H9 (cell line): ENCODE measurements around the gene FCN1. TPM values are rescaled to one million over a fixed set of nuclear protein-coding genes. Genes with fewer than 3 reads are reported as not detected.

Experiments
- DNase-seq: peaks from one replicate; pipeline ENCODE4 v3.0.0-alpha.2; 2017
- H2AFZ ChIP-seq: one replicate; pipeline ENCODE4 v1.6.1; 2013; ENCODE audit warnings: mild to moderate bottlenecking, low read length, control low read depth, moderate library complexity
- H2AK5ac ChIP-seq: 2 replicates; pipeline ENCODE4 v1.6.1; 2013; ENCODE audit warnings: low read length, control low read depth, mixed read lengths; ENCODE audit not compliant: insufficient read length
- H2BK120ac ChIP-seq: one replicate; pipeline ENCODE4 v1.6.1; 2013; ENCODE audit warnings: low read depth, mild to moderate bottlenecking, low read length, control low read depth, inconsistent platforms; ENCODE audit not compliant: poor library complexity, severe bottlenecking
- H2BK12ac ChIP-seq: 2 replicates; pipeline ENCODE4 v1.6.1; 2013; ENCODE audit warnings: low read length, control low read depth, mixed read lengths, low read depth; ENCODE audit not compliant: insufficient read length
- H2BK15ac ChIP-seq: 2 replicates; pipeline ENCODE4 v1.6.1; 2013; ENCODE audit warnings: low read depth, low read length, control low read depth
- H2BK20ac ChIP-seq: one replicate; pipeline ENCODE4 v1.6.1; 2013; ENCODE audit warnings: low read depth, mild to moderate bottlenecking, low read length, control low read depth, inconsistent platforms; ENCODE audit not compliant: poor library complexity, severe bottlenecking
- H2BK5ac ChIP-seq: 2 replicates; pipeline ENCODE4 v1.6.1; 2013; ENCODE audit warnings: low read length, control low read depth, mixed read lengths; ENCODE audit not compliant: insufficient read length
- H3K14ac ChIP-seq: 2 replicates; pipeline ENCODE4 v1.6.1; 2013; ENCODE audit warnings: low read length, control low read depth; ENCODE audit not compliant: insufficient read depth
- H3K18ac ChIP-seq: 2 replicates; pipeline ENCODE4 v1.6.1; 2013; ENCODE audit warnings: low read depth, mild to moderate bottlenecking, mixed read lengths, low read length, control low read depth; ENCODE audit not compliant: insufficient read length
- H3K23ac ChIP-seq: 2 replicates; pipeline ENCODE4 v1.6.1; 2013; ENCODE audit warnings: low read length, control low read depth, mixed read lengths, low read depth; ENCODE audit not compliant: insufficient read length
- H3K23me2 ChIP-seq: 2 replicates; pipeline ENCODE4 v1.6.1; 2013; ENCODE audit warnings: low read depth, mild to moderate bottlenecking, mixed read lengths, low read length, control low read depth; ENCODE audit not compliant: insufficient read length, poor library complexity, severe bottlenecking
- H3K27ac ChIP-seq: 2 replicates; pipeline ENCODE4 v1.5.1; 2013; ENCODE audit warnings: low read length, control low read depth, mixed read lengths, low read depth; ENCODE audit not compliant: insufficient read length
- H3K27me3 ChIP-seq: 2 replicates; pipeline ENCODE4 v1.6.1; 2013; ENCODE audit warnings: low read length, control low read depth, inconsistent platforms; ENCODE audit not compliant: insufficient read depth
- H3K4ac ChIP-seq: 2 replicates; pipeline ENCODE4 v1.6.1; 2013; ENCODE audit warnings: low read depth, mild to moderate bottlenecking, control low read depth, inconsistent platforms, low read length, moderate library complexity
- H3K4me1 ChIP-seq: 2 replicates; pipeline ENCODE4 v1.6.1; 2013; ENCODE audit warnings: low read length, control low read depth, inconsistent platforms; ENCODE audit not compliant: insufficient read depth
- H3K4me2 ChIP-seq: 2 replicates; pipeline ENCODE4 v1.6.1; 2013; ENCODE audit warnings: low read length, control low read depth, mixed read lengths; ENCODE audit not compliant: insufficient read length, insufficient read depth
- H3K56ac ChIP-seq: 2 replicates; pipeline ENCODE4 v1.6.1; 2013; ENCODE audit warnings: low read depth, mild to moderate bottlenecking, mixed read lengths, low read length, control low read depth; ENCODE audit not compliant: insufficient read length
- H3K79me1 ChIP-seq: 2 replicates; pipeline ENCODE4 v1.6.1; 2013; ENCODE audit warnings: low read depth, mild to moderate bottlenecking, moderate library complexity, low read length, control low read depth, inconsistent platforms; ENCODE audit not compliant: insufficient read depth, poor library complexity, severe bottlenecking
- H3K79me2 ChIP-seq: 2 replicates; pipeline ENCODE4 v1.6.1; 2013; ENCODE audit warnings: low read length, control low read depth, inconsistent platforms; ENCODE audit not compliant: insufficient read depth
- H3K9ac ChIP-seq: 2 replicates; pipeline ENCODE4 v1.6.1; 2013; ENCODE audit warnings: low read length, control low read depth, mixed read lengths; ENCODE audit not compliant: insufficient read length; ENCODE audit errors: extremely low read depth
- H3K9me3 ChIP-seq: one replicate; pipeline ENCODE4 v1.6.1; 2013; ENCODE audit warnings: low read depth, low read length, inconsistent platforms; ENCODE audit not compliant: control insufficient read depth
- H3T11ph ChIP-seq: one replicate; pipeline ENCODE4 v1.6.1; 2013; ENCODE audit warnings: mild to moderate bottlenecking, low read length, control low read depth, inconsistent platforms
- H4K20me1 ChIP-seq: one replicate; pipeline ENCODE4 v1.6.1; 2013; ENCODE audit not compliant: control insufficient read depth, insufficient read length, insufficient read depth
- H4K5ac ChIP-seq: 2 replicates; pipeline ENCODE4 v1.6.1; 2013; ENCODE audit warnings: low read depth, mild to moderate bottlenecking, mixed read lengths, low read length, control low read depth; ENCODE audit not compliant: insufficient read length
- H4K8ac ChIP-seq: replicated peaks from 2 replicates; pipeline ENCODE4 v1.6.1; 2013; ENCODE audit warnings: low read length, control low read depth, mixed read lengths, low read depth; ENCODE audit not compliant: insufficient read length
- H4K91ac ChIP-seq: 2 replicates; pipeline ENCODE4 v1.6.1; 2013; ENCODE audit warnings: low read depth, mild to moderate bottlenecking, moderate library complexity, mixed read lengths, low read length, control low read depth; ENCODE audit not compliant: insufficient read length
- H3K27ac Mint-ChIP-seq, 3 experiments: 2 replicates in 2 of 3; 3 replicates in 1 of 3; pipeline ENCODE4 v1.8.0; 2020 to 2021; ENCODE audit warnings: mixed read lengths in 3 of 3, mild to moderate bottlenecking in 1 of 3, moderate library complexity in 1 of 3
- H3K27me3 Mint-ChIP-seq: 2 replicates; pipeline ENCODE4 v1.8.0; 2021; ENCODE audit warnings: low read depth, mild to moderate bottlenecking, moderate library complexity, mixed read lengths
- H3K36me3 Mint-ChIP-seq, 3 experiments: 2 replicates in 2 of 3; 3 replicates in 1 of 3; pipeline ENCODE4 v1.8.0; 2020 to 2021; ENCODE audit warnings: low read depth in 3 of 3, mixed read lengths in 3 of 3; ENCODE audit not compliant: insufficient read depth in 1 of 3
- H3K4me1 Mint-ChIP-seq, 2 experiments: 2 replicates each; pipeline ENCODE4 v1.8.0; 2020; ENCODE audit warnings: mixed read lengths in 2 of 2
- H3K4me3 Mint-ChIP-seq, 2 experiments: 2 replicates in 1 of 2; 3 replicates in 1 of 2; pipeline ENCODE4 v1.8.0; 2020 to 2021; ENCODE audit warnings: mild to moderate bottlenecking in 2 of 2, mixed read lengths in 2 of 2, moderate library complexity in 1 of 2
- H3K9me3 Mint-ChIP-seq, 2 experiments: 2 replicates in 1 of 2; 3 replicates in 1 of 2; pipeline ENCODE4 v1.8.0; 2020; ENCODE audit warnings: mild to moderate bottlenecking in 2 of 2, mixed read lengths in 2 of 2, moderate library complexity in 1 of 2
- WGBS: extraction: QIAGEN DNeasy Blood & Tissue Kit; methylation state at CpG from one replicate; pipeline ENCODE4 v1.1.7; 2013; ENCODE audit warnings: missing lambda C conversion rate, low lambda C conversion rate, mixed read lengths; ENCODE audit not compliant: insufficient read length; ENCODE audit errors: extremely low coverage; 5-methylcytosine and 5-hydroxymethylcytosine counted together
- total RNA-seq: library from RNA; stranded (reverse); gene quantifications from 2 replicates; pipeline ENCODE4 v1.2.1, GENCODE V29; 2021
- TF ChIP-seq, protein P1 (sequence below): fragments of 200-600 bp; sonication (generic); conservative IDR thresholded peaks from 3 replicates; pipeline ENCODE4 v1.8.0; 2021; ENCODE audit warnings: antibody characterized with exemption, mild to moderate bottlenecking

FCN1 gene
- total RNA-seq, 1 experiment from 2014 or later = not detected

DNA sequence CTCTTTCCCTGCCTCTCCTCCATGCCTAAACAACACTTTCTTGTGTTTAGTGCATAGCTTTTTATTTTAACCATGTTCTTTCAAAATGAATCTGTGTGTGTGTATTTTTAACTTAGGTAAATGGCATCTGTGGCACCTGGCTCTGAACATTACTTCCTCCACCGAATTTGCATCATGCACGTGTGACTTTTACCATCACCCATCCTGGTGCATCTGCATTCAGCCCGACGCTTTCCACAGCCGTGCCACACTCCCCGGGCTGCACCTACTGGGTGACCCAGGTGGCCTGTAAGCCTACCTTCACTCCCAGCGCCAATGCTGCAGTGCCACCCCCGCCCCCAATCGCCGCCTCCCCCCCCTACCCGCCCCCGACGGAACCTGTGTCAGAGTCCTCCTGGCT lies 12.7 kb upstream of the FCN1 start:
- no peaks in the 10 kb centered on the region for H3K4me1 ChIP-seq
- Mint-ChIP-seq H3K4me1 (peaks cover 13 to 24% of the 10 kb centered on the region in 2 experiments), H3K27ac (no peak overlapping the region), H3K9me3 (no peaks in the 10 kb centered on the region; a peak in 1 of 5 replicates), H3K36me3 (no peaks in the 10 kb centered on the region; a peak in 1 of 7 replicates), H3K4me3 (peak overlapping the region in 1 of 2 experiments; percentile 59; a peak in 1 of 5 replicates), H3K27me3 (peaks cover 4% of the 10 kb centered on the region)
- no peak overlapping the region for H3K56ac ChIP-seq
- H2BK12ac ChIP-seq = no peak overlapping the region
- no peak overlapping the region for H2BK15ac ChIP-seq
- H3K9me3 ChIP-seq = no peaks in the 10 kb centered on the region
- H4K8ac ChIP-seq = no peak overlapping the region
- H3K9ac ChIP-seq = no peak overlapping the region
- H3K18ac ChIP-seq = no peak overlapping the region
- H3K4me2 ChIP-seq = no peak overlapping the region
- H3K79me1 ChIP-seq = no peaks in the 10 kb centered on the region
- H3K4ac ChIP-seq = no peak overlapping the region
- no peak overlapping the region for H3K27ac ChIP-seq
- no peak overlapping the region for H2AFZ ChIP-seq
- no peaks in the 10 kb centered on the region for H3K79me2 ChIP-seq
- no peak overlapping the region for H4K91ac ChIP-seq
- no peaks in the 10 kb centered on the region for H3K27me3 ChIP-seq
- TF ChIP-seq, protein P1, sequence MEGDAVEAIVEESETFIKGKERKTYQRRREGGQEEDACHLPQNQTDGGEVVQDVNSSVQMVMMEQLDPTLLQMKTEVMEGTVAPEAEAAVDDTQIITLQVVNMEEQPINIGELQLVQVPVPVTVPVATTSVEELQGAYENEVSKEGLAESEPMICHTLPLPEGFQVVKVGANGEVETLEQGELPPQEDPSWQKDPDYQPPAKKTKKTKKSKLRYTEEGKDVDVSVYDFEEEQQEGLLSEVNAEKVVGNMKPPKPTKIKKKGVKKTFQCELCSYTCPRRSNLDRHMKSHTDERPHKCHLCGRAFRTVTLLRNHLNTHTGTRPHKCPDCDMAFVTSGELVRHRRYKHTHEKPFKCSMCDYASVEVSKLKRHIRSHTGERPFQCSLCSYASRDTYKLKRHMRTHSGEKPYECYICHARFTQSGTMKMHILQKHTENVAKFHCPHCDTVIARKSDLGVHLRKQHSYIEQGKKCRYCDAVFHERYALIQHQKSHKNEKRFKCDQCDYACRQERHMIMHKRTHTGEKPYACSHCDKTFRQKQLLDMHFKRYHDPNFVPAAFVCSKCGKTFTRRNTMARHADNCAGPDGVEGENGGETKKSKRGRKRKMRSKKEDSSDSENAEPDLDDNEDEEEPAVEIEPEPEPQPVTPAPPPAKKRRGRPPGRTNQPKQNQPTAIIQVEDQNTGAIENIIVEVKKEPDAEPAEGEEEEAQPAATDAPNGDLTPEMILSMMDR = no peak
- DNase-seq = no peak
- no peak overlapping the region for H3K14ac ChIP-seq
- H3T11ph ChIP-seq = no peak overlapping the region
- H4K20me1 ChIP-seq = no peaks in the 10 kb centered on the region
- no peak overlapping the region for H2BK120ac ChIP-seq
- no peaks in the 10 kb centered on the region for H3K23me2 ChIP-seq
- H2AK5ac ChIP-seq = no peak overlapping the region
- WGBS = no CpG with 5 or more reads among the region's 13 CpGs
- no peak overlapping the region for H2BK5ac ChIP-seq
- no peak overlapping the region for H3K23ac ChIP-seq
- no peak overlapping the region for H2BK20ac ChIP-seq
- H4K5ac ChIP-seq = no peak overlapping the region
